GM12875 (cell line): ENCODE data around the gene VWF.

ENCODE experiments used
- H3K4me3 ChIP-seq: one replicate; pipeline ENCODE4 v1.5.1; 2011; ENCODE audit warnings: low read depth, low read length, control low read depth
- TF ChIP-seq, protein P1 (sequence below): IDR thresholded peaks from 2 replicates; pipeline ENCODE4 v1.5.1; 2011; ENCODE audit warnings: low read depth, mild to moderate bottlenecking, control low read depth, inconsistent platforms, low read length, moderate library complexity, borderline replicate concordance; ENCODE audit not compliant: insufficient read depth

VWF gene

DNA sequence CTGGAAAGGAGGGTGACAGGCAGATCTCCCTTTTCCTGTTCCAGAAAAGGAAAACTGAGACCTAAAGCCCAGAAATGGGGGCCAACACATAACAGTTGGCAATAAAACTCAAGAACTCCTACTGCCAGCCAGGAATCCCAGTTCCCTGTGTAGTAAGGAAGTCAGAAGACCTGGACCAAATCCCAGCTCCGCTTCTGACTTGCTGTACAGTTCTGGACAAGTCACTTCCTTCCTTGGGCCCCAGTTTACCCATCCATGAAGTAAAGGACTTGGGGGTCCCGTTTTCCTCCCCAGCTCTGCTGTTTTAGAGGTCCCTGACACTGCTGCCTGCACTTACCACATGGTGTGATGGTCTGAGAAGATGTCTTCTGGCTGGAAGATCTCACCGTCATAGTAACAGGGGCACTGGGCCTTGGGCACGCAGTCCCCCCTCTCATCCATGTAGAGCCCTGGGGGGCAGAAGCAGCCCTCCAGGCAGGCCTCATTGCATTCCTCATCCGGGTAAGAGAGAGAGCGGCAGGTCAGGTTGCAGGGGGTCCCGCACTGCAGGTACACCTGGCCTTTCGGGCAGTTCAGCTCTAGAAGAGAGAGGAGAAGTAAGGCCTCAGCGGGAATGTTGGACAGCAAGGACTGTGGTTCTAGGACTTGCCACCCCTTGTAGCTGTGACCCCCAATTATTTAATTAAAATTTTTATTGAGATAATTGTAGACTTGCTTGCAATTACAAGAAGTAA, 72.1 kb downstream of the VWF start:
- no peak overlapping the region for H3K4me3 ChIP-seq
- TF ChIP-seq, protein P1, sequence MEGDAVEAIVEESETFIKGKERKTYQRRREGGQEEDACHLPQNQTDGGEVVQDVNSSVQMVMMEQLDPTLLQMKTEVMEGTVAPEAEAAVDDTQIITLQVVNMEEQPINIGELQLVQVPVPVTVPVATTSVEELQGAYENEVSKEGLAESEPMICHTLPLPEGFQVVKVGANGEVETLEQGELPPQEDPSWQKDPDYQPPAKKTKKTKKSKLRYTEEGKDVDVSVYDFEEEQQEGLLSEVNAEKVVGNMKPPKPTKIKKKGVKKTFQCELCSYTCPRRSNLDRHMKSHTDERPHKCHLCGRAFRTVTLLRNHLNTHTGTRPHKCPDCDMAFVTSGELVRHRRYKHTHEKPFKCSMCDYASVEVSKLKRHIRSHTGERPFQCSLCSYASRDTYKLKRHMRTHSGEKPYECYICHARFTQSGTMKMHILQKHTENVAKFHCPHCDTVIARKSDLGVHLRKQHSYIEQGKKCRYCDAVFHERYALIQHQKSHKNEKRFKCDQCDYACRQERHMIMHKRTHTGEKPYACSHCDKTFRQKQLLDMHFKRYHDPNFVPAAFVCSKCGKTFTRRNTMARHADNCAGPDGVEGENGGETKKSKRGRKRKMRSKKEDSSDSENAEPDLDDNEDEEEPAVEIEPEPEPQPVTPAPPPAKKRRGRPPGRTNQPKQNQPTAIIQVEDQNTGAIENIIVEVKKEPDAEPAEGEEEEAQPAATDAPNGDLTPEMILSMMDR: no peak

DNA sequence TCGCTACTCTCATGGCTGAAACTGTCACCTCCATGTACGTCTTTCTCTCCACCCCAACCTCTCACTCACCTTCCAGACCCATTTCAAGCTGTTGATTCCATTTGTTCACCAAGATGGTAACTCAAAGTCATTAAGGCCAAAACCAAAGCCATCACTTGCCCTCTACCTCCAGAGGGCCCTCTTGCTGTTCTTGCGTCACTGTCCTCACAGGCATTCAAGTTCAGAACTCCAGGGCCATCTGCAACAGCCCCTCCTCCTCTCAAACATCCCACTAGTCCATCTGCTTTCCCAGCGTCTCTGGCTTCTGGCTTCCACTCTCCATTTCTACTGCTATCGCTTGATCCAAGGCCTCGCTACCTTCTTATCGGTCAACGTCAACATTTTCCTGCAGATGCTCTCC, 74.5 kb downstream of the VWF start:
- H3K4me3 ChIP-seq: no peak overlapping the region
- TF ChIP-seq, protein P1: no peak

DNA sequence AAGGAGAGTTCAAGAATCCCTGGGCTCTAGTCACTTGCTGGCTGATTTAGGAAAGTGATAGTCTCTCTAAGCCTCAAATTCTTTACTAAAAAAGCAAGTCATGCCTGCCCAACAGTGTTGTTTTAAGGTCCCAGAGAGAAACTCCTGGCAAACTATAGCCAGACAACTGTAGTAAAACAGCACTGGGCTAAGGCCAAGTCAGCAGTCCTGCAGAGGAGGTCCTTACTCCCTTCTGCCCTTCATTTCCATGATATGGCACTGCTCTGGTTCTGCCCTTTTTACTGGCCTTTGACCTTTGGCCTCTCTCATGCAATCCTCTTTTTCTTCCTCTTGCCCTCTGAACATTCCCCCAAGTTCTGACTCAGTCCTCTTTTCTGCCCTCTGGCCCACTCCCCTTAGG, 74.9 kb downstream of the VWF start:
- no peak overlapping the region for H3K4me3 ChIP-seq
- TF ChIP-seq, protein P1: no peak

DNA sequence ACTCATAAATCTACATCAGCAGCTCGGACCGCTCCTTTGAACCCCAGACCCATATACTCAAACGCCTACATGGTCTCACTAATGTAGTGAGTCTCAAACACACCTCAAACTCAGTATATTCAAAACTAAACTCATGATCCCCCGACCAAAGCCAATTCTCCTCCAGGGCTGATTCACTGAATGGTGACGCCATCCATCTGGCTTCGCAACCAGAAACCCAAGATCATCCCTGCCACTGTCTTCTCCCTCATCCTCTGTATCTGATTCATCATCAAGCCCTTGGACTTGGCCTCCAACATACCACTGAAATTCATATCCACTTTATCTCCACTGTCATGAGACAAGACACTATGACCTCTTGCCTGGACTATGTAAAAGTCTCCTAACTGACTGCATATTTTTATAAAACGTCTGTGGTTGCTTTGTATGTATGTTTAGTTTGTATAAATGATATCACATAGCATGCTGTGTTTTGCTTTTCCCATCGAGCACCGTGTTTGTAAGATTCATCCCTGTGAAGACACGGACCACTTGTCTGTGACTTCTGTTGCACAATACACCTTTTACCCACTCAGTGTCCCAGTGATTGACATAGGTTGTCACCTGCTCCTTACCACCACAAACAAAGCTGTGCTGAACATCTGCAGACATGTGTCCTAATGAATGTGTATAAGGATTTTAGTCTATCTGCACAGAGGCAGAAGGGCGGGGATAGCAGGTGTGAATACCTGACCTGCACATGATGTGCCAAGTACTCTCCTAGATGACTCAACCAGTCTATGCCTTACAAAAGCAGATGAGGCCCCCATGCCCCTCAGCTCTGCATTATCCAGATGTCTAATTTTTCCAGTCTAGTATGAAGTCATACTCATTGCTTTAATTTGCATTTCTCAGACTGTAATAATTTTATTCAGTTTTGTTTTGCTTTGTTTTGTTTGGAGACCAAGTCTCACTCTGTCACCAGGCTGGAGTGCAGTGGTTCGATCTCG, 76.9 kb downstream of the VWF start:
- H3K4me3 ChIP-seq: no peak overlapping the region
- TF ChIP-seq, protein P1: no peak

DNA sequence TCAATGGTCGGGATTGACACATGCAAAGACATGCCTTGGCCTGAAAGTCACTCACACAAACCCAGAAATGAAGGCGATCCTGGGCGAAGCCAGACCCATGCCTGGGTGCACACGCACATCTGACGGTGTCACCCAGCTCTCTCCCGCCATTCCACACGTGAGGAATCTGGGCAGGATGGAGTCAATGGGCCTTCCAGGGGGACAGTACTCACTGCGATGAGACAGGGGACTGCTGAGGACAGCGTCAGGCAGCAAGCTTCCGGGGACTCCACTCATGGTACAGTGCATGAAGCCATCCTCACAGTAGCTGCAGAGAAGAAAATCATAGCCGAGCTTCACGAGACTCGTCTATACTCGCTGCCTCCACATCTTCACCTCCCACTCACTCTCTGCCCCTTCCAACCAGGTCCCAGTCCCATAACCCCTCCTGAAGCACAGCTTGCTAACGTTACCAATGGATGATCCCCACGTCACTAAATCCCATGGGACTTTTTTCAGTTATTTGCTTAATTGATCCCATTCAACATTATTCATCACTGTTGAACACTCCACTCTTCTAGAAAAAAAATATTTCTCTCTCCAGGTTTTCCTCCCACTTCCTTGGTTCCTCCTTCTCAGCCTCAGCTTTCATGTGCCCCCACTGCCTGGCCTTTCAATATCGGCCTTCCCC, 77.8 kb downstream of the VWF start:
- TF ChIP-seq, protein P1: no peak

DNA sequence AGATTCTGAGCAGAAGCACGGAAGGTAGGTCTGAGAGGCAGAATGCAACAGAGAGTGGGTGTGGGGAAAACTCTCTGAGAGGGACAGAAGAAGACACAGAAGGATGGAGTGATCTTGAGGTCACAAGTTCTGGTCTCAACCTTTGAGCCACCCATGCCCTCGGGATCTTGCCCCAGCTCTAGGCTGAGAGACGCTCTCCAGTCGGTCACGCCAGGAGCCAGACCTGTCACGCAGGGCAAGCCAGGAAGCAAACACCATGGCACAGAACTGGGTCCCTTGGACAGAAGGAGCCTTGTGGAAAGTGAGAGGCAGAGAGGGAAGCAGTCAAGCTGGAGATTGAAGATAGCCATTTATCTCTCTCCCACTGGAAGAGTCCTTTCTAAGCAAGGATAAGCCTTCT, 79.0 kb downstream of the VWF start:
- TF ChIP-seq, protein P1: no peak
- H3K4me3 ChIP-seq: no peak overlapping the region

More for the DNA sequence above, 77.8 kb downstream of the VWF start:
- H3K4me3 ChIP-seq: no peak overlapping the region
